IMR-90 (cell line): Measurements from ENCODE around the gene RDH16. TPM values are rescaled to one million over a fixed set of nuclear protein-coding genes. Genes with fewer than 3 reads are reported as not detected.

Experiments
- ATAC-seq: fragments of 200-7000 bp; cut with Tn5 transposase; 2 replicates; pipeline ENCODE4 v1.9.1; 2020; ENCODE audit warnings: low read depth, mild to moderate bottlenecking, moderate library complexity
- BruUV-seq: library from RNA; stranded (reverse); fragments of 400-500 nt; replicated peaks from 2 replicates; lab custom pipeline; 2021; lab: Mats Ljungman, UMichigan
- CTCF ChIA-PET: fragments of 300-600 bp; formaldehyde crosslinking; extraction: SDS; loops from one replicate; lab custom pipeline; 2021; ENCODE audit warnings: antibody characterized with exemption; lab: Yijun Ruan, JAX
- POLR2A ChIA-PET: fragments of 300-600 bp; sonication (Branson Sonifier 250); formaldehyde crosslinking; loops from one replicate; lab custom pipeline; 2022; ENCODE audit warnings: antibody characterized with exemption; ENCODE audit not compliant: unreplicated experiment; lab: Charles Lee
- DNase-seq: peaks from one replicate; pipeline ENCODE4 v3.0.0; 2013
- H2AFZ ChIP-seq: replicated peaks from 2 replicates; pipeline ENCODE3; 2013; ENCODE audit warnings: low read length, mild to moderate bottlenecking; ENCODE audit not compliant: poor library complexity
- H2AK5ac ChIP-seq: 2 replicates; pipeline ENCODE4 v1.6.1; 2013; ENCODE audit warnings: low read depth, low read length, inconsistent platforms
- H2AK9ac ChIP-seq: replicated peaks from 2 replicates; pipeline ENCODE3; 2013; ENCODE audit warnings: mild to moderate bottlenecking, low read depth, low read length, moderate library complexity; ENCODE audit not compliant: poor library complexity
- H2BK120ac ChIP-seq: 2 replicates; pipeline ENCODE4 v1.6.1; 2013; ENCODE audit warnings: low read depth, low read length, inconsistent platforms
- H2BK15ac ChIP-seq: 3 replicates; pipeline ENCODE4 v1.6.1; 2013; ENCODE audit warnings: low read depth, low read length, inconsistent platforms
- H2BK20ac ChIP-seq: 2 replicates; pipeline ENCODE4 v1.6.1; 2013; ENCODE audit warnings: low read depth, mild to moderate bottlenecking, inconsistent platforms, low read length, moderate library complexity
- H2BK5ac ChIP-seq: 2 replicates; pipeline ENCODE4 v1.6.1; 2013; ENCODE audit warnings: mild to moderate bottlenecking, low read depth, low read length, inconsistent platforms; ENCODE audit not compliant: poor library complexity, severe bottlenecking
- H3K14ac ChIP-seq: replicated peaks from 2 replicates; pipeline ENCODE4 v1.6.1; 2013; ENCODE audit warnings: low read depth, low read length, inconsistent platforms
- H3K18ac ChIP-seq: 2 replicates; pipeline ENCODE4 v1.6.1; 2013; ENCODE audit warnings: low read depth, low read length, control low read depth
- H3K23ac ChIP-seq: 2 replicates; pipeline ENCODE4 v1.6.1; 2013; ENCODE audit warnings: low read depth, low read length, inconsistent platforms
- H3K27ac ChIP-seq: 2 replicates; pipeline ENCODE4 v1.5.1; 2013; ENCODE audit warnings: mild to moderate bottlenecking, control low read depth, low read length; ENCODE audit not compliant: insufficient read depth
- H3K27me3 ChIP-seq: 2 replicates; pipeline ENCODE4 v1.6.1; 2013; ENCODE audit warnings: low read length; ENCODE audit not compliant: control insufficient read depth, insufficient read depth
- H3K36me3 ChIP-seq: 2 replicates; pipeline ENCODE4 v1.6.1; 2013; ENCODE audit warnings: low read length, mixed read lengths; ENCODE audit not compliant: control insufficient read depth, insufficient read depth
- H3K4ac ChIP-seq: 2 replicates; pipeline ENCODE4 v1.6.1; 2013; ENCODE audit warnings: low read depth, low read length, inconsistent platforms
- H3K4me1 ChIP-seq: 2 replicates; pipeline ENCODE4 v1.6.1; 2013; ENCODE audit warnings: low read length, mixed read lengths; ENCODE audit not compliant: control insufficient read depth, insufficient read depth
- H3K4me2 ChIP-seq: 2 replicates; pipeline ENCODE4 v1.6.1; 2013; ENCODE audit warnings: low read depth, mild to moderate bottlenecking, control low read depth, low read length, moderate library complexity
- H3K4me3 ChIP-seq: 2 replicates; pipeline ENCODE4 v1.5.1; 2013; ENCODE audit warnings: low read depth, mild to moderate bottlenecking, control low read depth, low read length, moderate library complexity; ENCODE audit not compliant: insufficient read depth
- H3K56ac ChIP-seq: 2 replicates; pipeline ENCODE4 v1.6.1; 2013; ENCODE audit warnings: low read length, inconsistent platforms; ENCODE audit not compliant: insufficient read depth; ENCODE audit errors: extremely low read depth
- H3K79me1 ChIP-seq, 2 experiments: 2 replicates each; pipeline ENCODE4 v1.6.1; 2013; ENCODE audit warnings: low read length in 2 of 2, inconsistent platforms in 1 of 2, low read depth in 1 of 2
- H3K9ac ChIP-seq: 2 replicates; pipeline ENCODE4 v1.6.1; 2013; ENCODE audit warnings: low read depth, low read length, control low read depth
- H3K9me1 ChIP-seq: 2 replicates; pipeline ENCODE4 v1.6.1; 2013; ENCODE audit warnings: low read length, inconsistent platforms; ENCODE audit not compliant: insufficient read depth
- H3K9me3 ChIP-seq: 2 replicates; pipeline ENCODE4 v1.6.1; 2013; ENCODE audit warnings: low read length; ENCODE audit not compliant: control insufficient read depth, insufficient read depth
- H4K20me1 ChIP-seq: 2 replicates; pipeline ENCODE4 v1.6.1; 2013; ENCODE audit warnings: low read length, inconsistent platforms; ENCODE audit not compliant: insufficient read depth
- H4K5ac ChIP-seq: 2 replicates; pipeline ENCODE4 v1.6.1; 2013; ENCODE audit warnings: mild to moderate bottlenecking, low read depth, low read length, control low read depth
- H4K8ac ChIP-seq, 2 experiments: 2 replicates each; pipeline ENCODE4 v1.6.1; 2013; ENCODE audit warnings: low read depth in 2 of 2, low read length in 2 of 2, control low read depth in 1 of 2, inconsistent platforms in 1 of 2
- H4K91ac ChIP-seq: 2 replicates; pipeline ENCODE4 v1.6.1; 2013; ENCODE audit warnings: low read depth, low read length, inconsistent platforms; ENCODE audit not compliant: insufficient read depth
- ELK1 ChIP-seq: fragments of 150-350 bp; IDR thresholded peaks from 2 replicates; pipeline ENCODE4 v1.6.1; 2016; ENCODE audit warnings: low read depth, mild to moderate bottlenecking, low read length, moderate library complexity, borderline replicate concordance
- WGBS, 2 experiments: methylation state at CpG; one replicate each; pipeline versions ENCODE4 v1.1.5 to v1.1.7; 2013; ENCODE audit warnings: missing lambda C conversion rate in 2 of 2; ENCODE audit not compliant: insufficient read length in 1 of 2; ENCODE audit errors: extremely low coverage in 2 of 2; 5-methylcytosine and 5-hydroxymethylcytosine counted together
- dilution Hi-C: fragments of 300-500 bp; cut with HindIII; formaldehyde crosslinking; loops from one replicate; pipeline ENCODE4 v1.14.3; 2018; ENCODE audit warnings: low sequenced_read_pairs; ENCODE audit not compliant: unreplicated experiment
- in situ Hi-C: fragments of 300-500 bp; cut with MboI; formaldehyde crosslinking; loops from 3 replicates; pipeline ENCODE4 v1.14.3; 2019; ENCODE audit warnings: low sequenced_read_pairs, inconsistent platforms, mixed read lengths
- intact Hi-C: fragments of 100-400 bp; cut with micrococcal nuclease; formaldehyde crosslinking; loops from 2 replicates; pipeline ENCODE4 v1.10.0; 2022
- polyA plus RNA-seq, 3 experiments: library from polyadenylated mRNA; depleted of rRNA; stranded (reverse); fragments of >200 nt; gene quantifications; 2 replicates each; pipeline ENCODE4 v1.2.3, GENCODE V29; 2012; ENCODE audit warnings: low replicate concordance in 1 of 3
- total RNA-seq: library from RNA; depleted of rRNA; stranded (reverse); fragments of >200 nt; gene quantifications from 2 replicates; pipeline ENCODE4 v1.2.3, GENCODE V29; 2012

The RDH16 gene
- total and polyA plus RNA-seq, 2 of the 4 experiments (the other 2 are of a cell fraction), result not detected

GRCh38 chr12:57000393-57000792 lies 43.0 kb upstream of the RDH16 start:
- Histone ChIP-seq H3K9me1 (peaks cover 22% of the 10 kb centered on the region), H3K36me3 (peaks cover 51% of the 10 kb centered on the region), H2AK5ac (no peak overlapping the region), H2AK9ac (no peak overlapping the region), H3K23ac (no peak overlapping the region), H3K14ac (no peak overlapping the region), H3K4me2 (no peak overlapping the region), H3K79me1 (peaks cover 28 to 75% of the 10 kb centered on the region in 2 experiments), H2BK15ac (no peak overlapping the region), H2AFZ (no peak overlapping the region), H2BK5ac (no peak overlapping the region), H3K56ac (no peak overlapping the region), H2BK20ac (no peak overlapping the region), H4K5ac (no peak overlapping the region), H3K9me3 (no peaks in the 10 kb centered on the region), H3K27me3 (no peaks in the 10 kb centered on the region), H2BK120ac (no peak overlapping the region), H3K4me3 (no peak overlapping the region), H3K27ac (no peak overlapping the region), H3K18ac (no peak overlapping the region), H4K8ac (no peak overlapping the region), H3K4me1 (peaks cover 6% of the 10 kb centered on the region), H4K91ac (no peak overlapping the region), H3K9ac (no peak overlapping the region), H4K20me1 (peaks cover 46% of the 10 kb centered on the region), H3K4ac (no peak overlapping the region)
- ChIA-PET CTCF (interaction anchor here (0.6 to 1.1 kb wide), 2 partner anchors 84 to 364 kb away, joined by 3 read pairs; no protein-coding TSS in a partner anchor), POLR2A (no interaction called here)
- in situ Hi-C loops, result loop anchor here (10.0 kb wide), 1 partner anchor 366 kb away; the partner anchor contains the start of gene BAZ2A
- no CpG with 5 or more reads among the region's 1 CpG for WGBS, 2 experiments
- dilution Hi-C loops, result no loop called here
- ATAC-seq, result peak; percentile 28; the same call in 1 of the 2 replicates
- TF ChIP-seq ELK1, result no peak
- BruUV-seq, result no TSS peak
- intact Hi-C loops, result loop anchor here (2.0 to 10.0 kb wide), 3 partner anchors 158 to 356 kb away; partner anchors contain the start of gene ATP5F1B
- peak; percentile 27 for DNase-seq
